ENCODE results near the gene KCNN3.

GRCh38 chr1:154852845-154853244, 17.2 kb downstream of the KCNN3 start:
- no peak for TF ChIP-seq POLR2A (IDR thresholded peaks at IDR 0.05; ENCODE audit: low read depth, low read length)
- TF ChIP-seq POLR2AphosphoS5 (IDR thresholded peaks at IDR 0.05; ENCODE audit: low read depth, low read length): no peak
- TF ChIP-seq POU2F2 (IDR thresholded peaks at IDR 0.05; ENCODE audit: low read depth, low read length): no peak

Measured in GM12891 (cell line).